NCI-H2227 treated with DMSO at 0.1 percent for 48 hours (cell line): ENCODE results near the gene ASPDH.
"Not testable (repeated sequence)": the region's sequence is repeated elsewhere in the genome, so short reads cannot be mapped to it uniquely, and the experiment has no call there.

ENCODE experiments used
- DNase-seq: peaks from one replicate; lab custom pipeline; 2025; lab: John Stamatoyannopoulos, UW

Gene ASPDH

GRCh38 chr19:50547385-50548190 lies 33.9 kb upstream of the ASPDH start:
- DNase-seq = no peak

DNA sequence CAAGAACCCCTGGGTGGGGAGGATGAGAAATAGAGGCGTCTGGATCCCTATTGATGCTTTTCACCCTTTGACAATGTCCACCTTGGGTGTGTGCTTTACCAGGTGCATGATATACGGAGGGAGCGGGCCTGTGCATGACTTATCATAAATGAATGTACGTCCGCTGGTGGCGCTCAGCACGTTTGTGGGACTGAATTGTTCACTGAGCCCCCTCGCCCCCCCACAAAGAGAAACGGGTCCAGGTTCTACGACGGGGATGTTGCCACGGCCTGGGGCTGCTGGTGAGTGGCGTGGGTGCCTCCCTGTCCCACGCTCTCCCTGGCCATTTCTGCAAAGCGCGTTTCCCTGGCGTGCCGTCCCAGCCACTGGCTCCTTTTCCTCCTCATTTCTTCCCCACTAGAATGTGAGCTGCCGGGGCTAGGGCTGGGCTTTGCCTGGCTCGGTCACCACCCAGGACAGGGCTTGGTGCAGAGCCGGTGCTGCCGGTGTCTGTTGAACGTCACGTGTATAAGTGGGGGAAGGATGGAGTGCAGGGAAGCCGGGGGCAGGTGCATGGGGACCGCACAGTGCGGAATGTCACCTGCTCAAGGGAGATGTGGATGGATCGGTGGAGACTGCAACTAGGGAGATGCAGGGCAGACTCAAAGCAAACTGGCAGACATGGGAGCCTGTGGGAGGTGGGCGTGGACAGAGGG lies 33.0 kb upstream of the ASPDH start:
- DNase-seq = no peak

- DNase-seq = no peak
These were observed 29.2 kb upstream of the ASPDH start for GRCh38 chr19:50542943-50543342.

DNA sequence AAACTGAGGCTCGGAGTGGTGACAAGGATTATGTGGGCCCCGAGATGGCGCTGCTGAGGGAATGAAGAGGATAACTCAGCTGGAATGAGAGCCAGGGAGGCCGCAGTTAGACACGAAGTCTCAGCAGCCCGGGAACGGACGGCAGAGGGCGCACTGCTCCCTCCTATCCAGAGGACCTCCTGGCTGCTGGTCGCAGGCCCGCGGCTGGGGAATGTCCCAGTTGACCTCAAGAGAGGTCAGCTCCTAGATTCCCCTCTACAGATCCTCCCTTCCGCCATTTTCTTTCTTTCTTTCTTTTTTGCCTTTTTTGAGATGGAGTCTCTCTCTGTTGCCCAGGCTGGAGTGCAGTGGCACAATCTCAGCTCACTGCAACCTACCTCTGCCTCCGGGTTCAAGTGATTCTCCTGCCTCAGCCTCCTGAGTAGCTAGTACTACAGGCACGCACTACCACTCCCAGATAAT lies 24.1 kb upstream of the ASPDH start:
- peak; percentile 29 for DNase-seq

- DNase-seq = no peak
These were observed 23.6 kb upstream of the ASPDH start for GRCh38 chr19:50537306-50537685.

- no peak for DNase-seq
These were observed 23.1 kb upstream of the ASPDH start for GRCh38 chr19:50536662-50537305.

- no peak for DNase-seq
These were observed 22.0 kb upstream of the ASPDH start for GRCh38 chr19:50535672-50536187.

DNA sequence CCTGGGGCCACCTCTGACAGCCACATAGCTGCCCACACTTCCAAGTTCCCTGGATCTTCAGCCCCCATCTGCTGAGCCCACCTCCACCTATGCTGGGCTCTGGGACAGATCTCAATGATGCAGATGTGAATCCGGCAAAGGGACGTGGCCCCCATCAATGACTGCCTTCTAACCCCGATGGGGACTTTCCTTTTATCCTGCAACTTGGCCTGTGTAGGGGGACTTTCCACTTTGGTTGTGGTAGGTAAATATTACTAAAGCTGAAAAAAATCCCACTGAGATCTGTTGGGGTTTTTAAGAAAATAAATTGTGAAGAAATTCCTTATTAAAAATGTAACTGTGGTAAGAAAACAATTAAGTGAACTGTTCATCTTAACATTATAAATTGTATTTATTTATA lies 20.8 kb upstream of the ASPDH start:
- DNase-seq = no peak

- DNase-seq = no peak
These were observed 19.2 kb upstream of the ASPDH start for GRCh38 chr19:50532952-50533351.

- no peak for DNase-seq
These were observed 17.5 kb upstream of the ASPDH start for GRCh38 chr19:50531171-50531612.

DNA sequence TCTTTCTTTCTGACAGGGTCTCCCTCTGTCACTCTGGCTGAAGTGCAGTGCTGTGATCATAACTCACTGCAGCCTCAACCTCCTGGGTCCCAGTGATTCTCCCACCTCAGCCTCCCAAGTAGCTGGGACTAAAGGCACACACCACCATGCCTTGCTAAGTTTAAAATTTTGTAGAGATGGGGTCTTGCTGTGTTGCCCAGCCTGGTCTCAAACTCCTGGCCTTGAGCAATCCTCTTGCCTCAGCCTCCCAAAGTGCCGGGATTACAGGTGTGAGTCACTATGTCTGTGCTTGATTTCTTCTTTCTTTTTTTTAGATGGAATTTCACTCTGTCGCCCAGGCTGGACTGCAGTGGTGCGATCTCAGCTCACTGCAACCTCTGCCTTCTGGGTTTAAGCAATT lies 14.3 kb upstream of the ASPDH start:
- not testable (repeated sequence) for DNase-seq

DNA sequence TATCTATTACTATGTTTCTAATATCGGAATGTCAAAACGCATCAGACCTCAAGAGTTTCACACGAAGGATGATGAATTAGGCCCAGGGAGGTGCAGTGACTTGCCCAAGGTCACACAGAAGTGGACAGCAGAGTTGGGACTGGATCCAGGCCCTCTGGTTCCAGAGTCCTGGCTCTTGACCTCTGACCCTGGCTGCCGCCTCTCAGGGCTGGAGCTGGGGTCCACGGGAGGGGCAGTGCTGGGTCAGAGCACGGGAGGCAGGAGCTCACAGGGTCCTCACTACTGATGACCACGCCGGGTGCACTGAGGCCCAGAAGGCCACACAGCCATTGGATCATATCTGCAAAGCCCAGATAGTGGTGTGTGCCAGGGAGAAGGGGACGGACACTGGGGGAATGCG lies 9.2 kb upstream of the ASPDH start:
- DNase-seq = no peak

DNA sequence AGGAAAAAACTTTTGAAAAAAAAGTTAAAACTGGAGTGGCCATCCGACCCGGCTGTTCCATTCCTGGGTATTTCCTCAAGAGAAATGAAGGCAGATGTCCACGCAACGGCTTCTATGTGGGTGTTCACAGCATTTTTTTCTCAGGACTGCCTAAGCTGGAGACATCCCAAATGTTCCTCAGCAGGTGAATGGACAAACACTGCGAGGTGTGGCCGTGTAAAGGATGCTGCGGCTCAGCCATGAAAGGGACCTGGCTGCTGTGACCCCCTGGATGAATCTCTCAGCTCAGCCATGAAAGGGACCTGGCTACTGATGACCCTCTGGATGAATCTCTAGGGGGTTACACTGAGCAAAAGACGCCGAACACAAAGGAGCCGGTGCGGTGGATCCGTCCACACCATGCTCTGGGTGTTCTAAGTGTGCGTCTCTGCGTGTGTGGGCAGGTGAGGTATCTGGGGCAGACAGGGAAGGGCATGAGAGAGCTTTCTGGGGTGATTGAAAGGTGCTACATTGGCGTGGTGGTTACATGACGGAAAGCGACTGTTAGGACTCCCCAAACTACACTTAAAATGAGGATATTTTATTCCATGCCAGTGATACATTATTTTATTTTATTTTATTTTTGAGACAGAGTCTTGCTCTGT lies 7.2 kb upstream of the ASPDH start:
- DNase-seq = no peak

GRCh38 chr19:50519006-50519575 lies 5.4 kb upstream of the ASPDH start:
- DNase-seq = no peak

GRCh38 chr19:50518091-50519005 lies 4.6 kb upstream of the ASPDH start:
- no peak for DNase-seq

- no peak for DNase-seq
These were observed 4.0 kb upstream of the ASPDH start for GRCh38 chr19:50517704-50518075.

GRCh38 chr19:50516964-50517703 lies 3.4 kb upstream of the ASPDH start:
- no peak for DNase-seq

DNA sequence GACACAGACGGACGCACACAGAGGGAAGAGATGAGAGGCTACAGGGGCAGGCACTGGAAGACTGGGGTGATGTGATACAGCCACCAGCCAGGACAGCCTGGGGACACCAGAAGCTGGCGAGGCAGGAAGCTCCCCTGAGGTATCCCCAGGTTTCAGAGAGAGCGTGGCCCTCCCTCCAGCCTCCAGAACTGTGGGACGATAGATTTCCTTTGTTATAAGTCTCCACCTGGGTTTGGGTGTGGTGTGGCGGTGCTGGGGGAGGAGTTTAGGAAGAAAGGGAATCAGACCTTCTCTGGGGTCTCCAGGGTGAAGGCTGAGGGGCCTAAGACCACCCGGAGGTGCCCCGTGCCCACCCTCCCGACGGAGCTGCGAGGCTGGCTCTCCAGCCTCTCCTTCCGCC lies 2.7 kb upstream of the ASPDH start:
- no peak for DNase-seq

GRCh38 chr19:50515168-50515561 lies 1.5 kb upstream of the ASPDH start:
- no peak for DNase-seq
